ENCODE measurements around the gene BCAS3.

- TF ChIP-seq CTCF (IDR thresholded peaks at IDR 0.05) = no peak
- TF ChIP-seq POLR2A (IDR thresholded peaks at IDR 0.05) = no peak
These were observed 47.0 kb downstream of the BCAS3 start for GRCh38 chr17:60724647-60725046.

Measured in ovary (tissue), 3 donors.